H1 (cell line): ENCODE measurements around the gene SCAMP5. TPM values are rescaled to one million over a fixed set of nuclear protein-coding genes. Genes with fewer than 3 reads are reported as not detected.

Experiments used
- CTCF ChIA-PET: fragments of 300-600 bp; sonication (Branson Sonifier 250); formaldehyde crosslinking; loops from one replicate; lab custom pipeline; 2021; ENCODE audit not compliant: partially characterized antibody; lab: Charles Lee
- POLR2A ChIA-PET: fragments of 300-600 bp; sonication (Branson Sonifier 250); formaldehyde crosslinking; loops from one replicate; lab custom pipeline; 2021; ENCODE audit warnings: inconsistent platforms; ENCODE audit not compliant: partially characterized antibody; lab: Charles Lee
- DNase-seq, 2 experiments: peaks; one replicate each; pipeline versions ENCODE4 v3.0.0 to v3.0.0-alpha.2; 2010 to 2022; ENCODE audit warnings: low spot score in 2 of 2, low read depth in 1 of 2, mixed read lengths in 1 of 2
- FAIRE-seq: peaks from 2 replicates; lab custom pipeline; 2011; peaks lifted over from hg19 to GRCh38; lab: Jason Lieb, UNC
- H2AFZ ChIP-seq: 2 replicates; pipeline ENCODE4 v1.8.1; 2012; ENCODE audit warnings: low read length, inconsistent platforms
- H2AK5ac ChIP-seq: 2 replicates; pipeline ENCODE4 v1.6.1; 2013; ENCODE audit warnings: low read depth, low read length
- H2BK120ac ChIP-seq: replicated peaks from 2 replicates; pipeline ENCODE3; 2013; ENCODE audit warnings: low read depth, low read length, inconsistent platforms
- H2BK12ac ChIP-seq: 2 replicates; pipeline ENCODE4 v1.6.1; 2013; ENCODE audit warnings: low read depth, low read length
- H2BK15ac ChIP-seq: 2 replicates; pipeline ENCODE4 v1.6.1; 2013; ENCODE audit warnings: low read length
- H2BK20ac ChIP-seq: 2 replicates; pipeline ENCODE4 v1.6.1; 2013; ENCODE audit warnings: low read length
- H2BK5ac ChIP-seq: 2 replicates; pipeline ENCODE4 v1.6.1; 2013; ENCODE audit warnings: low read depth, low read length
- H3K14ac ChIP-seq: 2 replicates; pipeline ENCODE4 v1.6.1; 2013; ENCODE audit warnings: inconsistent platforms; ENCODE audit not compliant: insufficient read length
- H3K18ac ChIP-seq: 2 replicates; pipeline ENCODE4 v1.6.1; 2013; ENCODE audit warnings: low read length; ENCODE audit errors: extremely low read depth
- H3K23ac ChIP-seq: 2 replicates; pipeline ENCODE4 v1.6.1; 2013; ENCODE audit warnings: inconsistent platforms; ENCODE audit not compliant: insufficient read length
- H3K23me2 ChIP-seq: 2 replicates; pipeline ENCODE4 v1.6.1; 2013; ENCODE audit warnings: low read depth, low read length
- H3K27ac ChIP-seq: 2 replicates; pipeline ENCODE4 v1.6.1; 2011; ENCODE audit warnings: low read depth, low read length, inconsistent platforms
- H3K27me3 ChIP-seq, 4 experiments: replicated peaks in 1 of 4; 1 replicate in 1 of 4; 2 replicates in 3 of 4; pipeline versions ENCODE4 v1.6.1 to v1.8.1; 2011 to 2013; ENCODE audit warnings: low read length in 3 of 4, mild to moderate bottlenecking in 3 of 4, inconsistent platforms in 2 of 4, mixed read lengths in 2 of 4, moderate library complexity in 1 of 4; ENCODE audit not compliant: control insufficient read depth in 3 of 4, insufficient read depth in 3 of 4; ENCODE audit errors: extremely low read depth in 1 of 4
- H3K36me3 ChIP-seq, 4 experiments: 2 replicates each; pipeline versions ENCODE4 v1.6.1 to v1.8.1; 2011 to 2013; ENCODE audit warnings: mild to moderate bottlenecking in 4 of 4, low read length in 3 of 4, moderate library complexity in 2 of 4, control low read depth in 1 of 4, inconsistent platforms in 1 of 4; ENCODE audit not compliant: insufficient read depth in 4 of 4, control insufficient read depth in 2 of 4
- H3K4ac ChIP-seq: replicated peaks from 2 replicates; pipeline ENCODE3; 2013; ENCODE audit warnings: low read length, low read depth, mixed read lengths, inconsistent platforms; ENCODE audit not compliant: insufficient read length
- H3K4me1 ChIP-seq, 4 experiments: replicated peaks in 1 of 4; 1 replicate in 1 of 4; 2 replicates in 3 of 4; pipeline versions ENCODE4 v1.6.1 to v1.8.1; 2011 to 2013; ENCODE audit warnings: low read length in 3 of 4, inconsistent platforms in 2 of 4, mixed read lengths in 1 of 4; ENCODE audit not compliant: insufficient read depth in 4 of 4, control insufficient read depth in 3 of 4
- H3K4me2 ChIP-seq, 2 experiments: 2 replicates each; pipeline versions ENCODE4 v1.6.1 to v1.8.1; 2011 to 2013; ENCODE audit warnings: low read depth in 2 of 2, low read length in 2 of 2, control low read depth in 1 of 2, inconsistent platforms in 1 of 2, mild to moderate bottlenecking in 1 of 2; ENCODE audit not compliant: insufficient read depth in 1 of 2
- H3K4me3 ChIP-seq, 4 experiments: fragments of 200-600, 300-600 bp in 1 of 4; sonication (generic), shearing (Covaris generic), sonication (Bioruptor Twin) in 1 of 4; 2 replicates each; pipeline versions ENCODE4 v1.5.1 to v1.8.1; 2011 to 2016; ENCODE audit warnings: low read length in 4 of 4, low read depth in 3 of 4, control low read depth in 2 of 4, inconsistent platforms in 2 of 4, mild to moderate bottlenecking in 2 of 4, mixed read lengths in 1 of 4, moderate library complexity in 1 of 4; ENCODE audit not compliant: insufficient read depth in 2 of 4; ENCODE audit errors: extremely low read depth in 1 of 4
- H3K56ac ChIP-seq: replicated peaks from 2 replicates; pipeline ENCODE3; 2013; ENCODE audit warnings: low read depth, mild to moderate bottlenecking, mixed read lengths, low read length, inconsistent platforms; ENCODE audit not compliant: insufficient read length
- H3K79me1 ChIP-seq: 2 replicates; pipeline ENCODE4 v1.6.1; 2013; ENCODE audit warnings: low read depth, low read length, control low read depth
- H3K79me2 ChIP-seq, 2 experiments: 2 replicates each; pipeline versions ENCODE4 v1.6.1 to v1.8.1; 2012 to 2013; ENCODE audit warnings: low read length in 2 of 2, mild to moderate bottlenecking in 2 of 2, inconsistent platforms in 1 of 2; ENCODE audit not compliant: insufficient read depth in 2 of 2, control insufficient read depth in 1 of 2
- H3K9ac ChIP-seq, 4 experiments: replicated peaks in 1 of 4; 1 replicate in 1 of 4; 2 replicates in 3 of 4; pipeline versions ENCODE4 v1.6.1 to v1.8.1; 2011 to 2013; ENCODE audit warnings: low read depth in 3 of 4, low read length in 3 of 4, control low read depth in 2 of 4, mild to moderate bottlenecking in 2 of 4, moderate library complexity in 2 of 4, inconsistent platforms in 1 of 4; ENCODE audit errors: extremely low read depth in 1 of 4
- H3K9me3 ChIP-seq, 2 experiments: 2 replicates each; pipeline versions ENCODE4 v1.6.1 to v1.8.1; 2012 to 2013; ENCODE audit warnings: mild to moderate bottlenecking in 2 of 2, moderate library complexity in 2 of 2, control low read depth in 1 of 2, inconsistent platforms in 1 of 2, low read depth in 1 of 2, low read length in 1 of 2, mixed read lengths in 1 of 2; ENCODE audit not compliant: insufficient read depth in 2 of 2
- H4K20me1 ChIP-seq, 2 experiments: replicated peaks in 1 of 2; 2 replicates each; pipeline versions ENCODE3 to v1.8.1; 2011 to 2013; ENCODE audit warnings: inconsistent platforms in 2 of 2, low read length in 2 of 2, mild to moderate bottlenecking in 1 of 2; ENCODE audit not compliant: insufficient read depth in 2 of 2, control insufficient read depth in 1 of 2
- H4K5ac ChIP-seq: 2 replicates; pipeline ENCODE4 v1.6.1; 2013; ENCODE audit warnings: low read length, low read depth, mixed read lengths, inconsistent platforms; ENCODE audit not compliant: insufficient read length
- H4K8ac ChIP-seq: 2 replicates; pipeline ENCODE4 v1.8.0; 2013; ENCODE audit warnings: mild to moderate bottlenecking, moderate library complexity, low read length, inconsistent platforms; ENCODE audit not compliant: insufficient read depth; ENCODE audit errors: extremely low read depth
- H4K91ac ChIP-seq: replicated peaks from 2 replicates; pipeline ENCODE3; 2013; ENCODE audit warnings: low read length, mixed read lengths, inconsistent platforms; ENCODE audit not compliant: insufficient read length
- ATF2 ChIP-seq: IDR thresholded peaks from 2 replicates; pipeline ENCODE4 v1.6.1; 2012; ENCODE audit warnings: low read length, inconsistent platforms
- CHD2 ChIP-seq: IDR thresholded peaks from 2 replicates; pipeline ENCODE4 v1.6.1; 2012; ENCODE audit warnings: low read length, improper control_type of control experiment
- WGBS, 2 experiments: shearing (Covaris generic) in 1 of 2; methylation state at CpG; one replicate each; pipeline versions ENCODE4 v1.1.6 to v1.1.7; 2013 to 2015; ENCODE audit warnings: low lambda C conversion rate in 2 of 2, mixed read lengths in 2 of 2, inconsistent platforms in 1 of 2, low coverage in 1 of 2, missing lambda C conversion rate in 1 of 2; ENCODE audit not compliant: insufficient replicate concordance in 2 of 2, insufficient coverage in 1 of 2, insufficient read length in 1 of 2; ENCODE audit errors: extremely low coverage in 1 of 2, missing lambda C conversion rate in 1 of 2; 5-methylcytosine and 5-hydroxymethylcytosine counted together
- polyA plus RNA-seq, 7 experiments: library from polyadenylated mRNA; depleted of rRNA in 3 of 7; stranded (reverse) in 5 of 7; unstranded in 2 of 7; fragments of >200 nt in 5 of 7; fragments of 200-250 nt in 2 of 7; gene quantifications; 1 replicate in 5 of 7; 2 replicates in 1 of 7; 4 replicates in 1 of 7; pipeline versions ENCODE4 v1.2.1 to v1.2.3, GENCODE V29; 2011 to 2013; ENCODE audit warnings: missing spikeins in 2 of 7, mixed read lengths in 2 of 7
- total RNA-seq: library from RNA; stranded (reverse); fragmentation: NEBNext Ultra II Directional; extraction: Animal tissue kit (Norgen Biotek cat#: 25700); gene quantifications from 2 replicates; pipeline ENCODE4 v1.2.1, GENCODE V29; 2021

SCAMP5 gene
- total and polyA plus RNA-seq, 2 of the 8 experiments (the other 6 are each of a cell fraction or from before 2014, with no cell fraction given) = 55.4 to 94.7 TPM

GRCh38 chr15:75034615-75035014, 39.3 kb downstream of the SCAMP5 start:
- H3K27me3 ChIP-seq = no peaks in the 10 kb centered on the region
- no peak overlapping the region for H3K14ac ChIP-seq
- H2BK12ac ChIP-seq = no peak overlapping the region
- no peaks in the 10 kb centered on the region for H3K9me3 ChIP-seq
- H4K8ac ChIP-seq = no peak overlapping the region
- H4K5ac ChIP-seq = no peak overlapping the region
- H2BK5ac ChIP-seq = no peak overlapping the region
- peaks cover 0 to 3% of the 10 kb centered on the region in 2 experiments; a peak in 1 of 4 replicates for H3K79me2 ChIP-seq
- no peak overlapping the region for H2BK20ac ChIP-seq
- H3K4me3 ChIP-seq = no peak overlapping the region
- no peaks in the 10 kb centered on the region for H3K23me2 ChIP-seq
- DNase-seq (no peak), FAIRE-seq (no peak)
- ChIA-PET POLR2A (interaction anchor here (1.2 to 2.2 kb wide), 5 partner anchors 9 to 170 kb away, joined by 3 to 5 read pairs (median 3); no protein-coding TSS in a partner anchor), CTCF (interaction anchor here (0.6 to 2.7 kb wide), 17 partner anchors 9 to 273 kb away, joined by 3 to 22 read pairs (median 4); partner anchors contain the start of gene C15orf39)
- H3K23ac ChIP-seq = no peak overlapping the region
- no peak overlapping the region for H2AFZ ChIP-seq
- no peak overlapping the region for H3K4ac ChIP-seq
- H3K18ac ChIP-seq = no peak overlapping the region
- H3K27ac ChIP-seq = no peak overlapping the region
- H3K79me1 ChIP-seq = peaks cover 4% of the 10 kb centered on the region; the same call in 1 of the 2 replicates
- H3K56ac ChIP-seq = no peak overlapping the region
- no peak overlapping the region for H2AK5ac ChIP-seq
- H3K4me1 ChIP-seq = peaks cover 3 to 15% (median 9%) of the 10 kb centered on the region in 4 experiments
- H3K36me3 ChIP-seq = no peaks in the 10 kb centered on the region
- H3K9ac ChIP-seq = no peak overlapping the region
- H2BK15ac ChIP-seq = no peak overlapping the region
- H2BK120ac ChIP-seq = no peak overlapping the region
- WGBS, 2 experiments = 88% methylated on average over 8 of the region's 8 CpGs; no CpG with 5 or more reads in 1 of the 2 experiments
- no peak overlapping the region for H4K91ac ChIP-seq
- peaks cover 8 to 19% of the 10 kb centered on the region in 2 experiments for H4K20me1 ChIP-seq
- no peak overlapping the region for H3K4me2 ChIP-seq
- no peak for TF ChIP-seq ATF2
- no peak for TF ChIP-seq CHD2
